ENCODE measurements around the gene GPR162.
A peak's percentile ranks its signal among the peaks of the same experiment; 100 is the strongest.

GPR162 gene

GRCh38 chr12:6821591-6822425, at the start of gene GPR162:
GPR162 (plus strand) TSS chr12:6821821; CDS start chr12:6823899, 2,078 bp downstream.
- DNase-seq (ENCODE audit: low spot score) (no peak), FAIRE-seq (no peak)

- DNase-seq (ENCODE audit: low spot score) (no peak), FAIRE-seq (no peak)
Measured at GRCh38 chr12:6772331-6772695, 49.3 kb upstream of the GPR162 start, which contains the start of gene LAG3. LAG3 (plus strand) TSS chr12:6772520; CDS start chr12:6772853, 333 bp downstream.

GRCh38 chr12:6772726-6773589, 48.7 kb upstream of the GPR162 start:
- DNase-seq (ENCODE audit: low spot score) (no peak), FAIRE-seq (no peak)

- DNase-seq (ENCODE audit: low spot score) = no peak
Measured at GRCh38 chr12:6773590-6774351, 47.9 kb upstream of the GPR162 start.

GRCh38 chr12:6774499-6775062, 47.0 kb upstream of the GPR162 start:
- FAIRE-seq (no peak), DNase-seq (ENCODE audit: low spot score) (no peak)

More at GRCh38 chr12:6773590-6774351, 47.9 kb upstream of the GPR162 start:
- FAIRE-seq = no peak

GRCh38 chr12:6775185-6776174, 46.1 kb upstream of the GPR162 start:
- FAIRE-seq (no peak), DNase-seq (ENCODE audit: low spot score) (no peak)

- FAIRE-seq = no peak
- no peak for DNase-seq (ENCODE audit: low spot score)
Measured at GRCh38 chr12:6777386-6777785, 44.2 kb upstream of the GPR162 start.

GRCh38 chr12:6778217-6778573, 43.4 kb upstream of the GPR162 start:
- FAIRE-seq = no peak

GRCh38 chr12:6778574-6779550, 42.8 kb upstream of the GPR162 start:
- FAIRE-seq = peak; percentile 18
- DNase-seq (ENCODE audit: low spot score) = peak; percentile 77

More at GRCh38 chr12:6778217-6778573, 43.4 kb upstream of the GPR162 start:
- no peak for DNase-seq (ENCODE audit: low spot score)

- DNase-seq (ENCODE audit: low spot score) = no peak
- FAIRE-seq = no peak
Measured at GRCh38 chr12:6779708-6780432, 41.8 kb upstream of the GPR162 start.

- no peak for FAIRE-seq
Measured at GRCh38 chr12:6780573-6780972, 41.0 kb upstream of the GPR162 start.

GRCh38 chr12:6782119-6782518, 39.5 kb upstream of the GPR162 start:
- DNase-seq (ENCODE audit: low spot score) (no peak), FAIRE-seq (no peak)

More at GRCh38 chr12:6780573-6780972, 41.0 kb upstream of the GPR162 start:
- DNase-seq (ENCODE audit: low spot score) = no peak

- FAIRE-seq (no peak), DNase-seq (ENCODE audit: low spot score) (no peak)
Measured at GRCh38 chr12:6782850-6783566, 38.6 kb upstream of the GPR162 start.

GRCh38 chr12:6783828-6784227, 37.8 kb upstream of the GPR162 start:
- DNase-seq (ENCODE audit: low spot score) (no peak), FAIRE-seq (no peak)

- FAIRE-seq (no peak), DNase-seq (ENCODE audit: low spot score) (no peak)
Measured at GRCh38 chr12:6784296-6784695, 37.3 kb upstream of the GPR162 start.

GRCh38 chr12:6784761-6785160, 36.9 kb upstream of the GPR162 start:
- no peak for FAIRE-seq
- no peak for DNase-seq (ENCODE audit: low spot score)

- no peak for DNase-seq (ENCODE audit: low spot score)
Measured at GRCh38 chr12:6786416-6787094, 35.1 kb upstream of the GPR162 start.

More at GRCh38 chr12:6786416-6787094, 35.1 kb upstream of the GPR162 start:
- no peak for FAIRE-seq
